HepG2 (cell line): ENCODE measurements around the gene SMIM36.

ENCODE experiments used
- MED1 ChIP-seq: sonication (generic); formaldehyde crosslinking; IDR thresholded peaks from 2 replicates; pipeline ENCODE4 v1.4.0; 2020; ENCODE audit warnings: missing genetic modification reagents
- SIX4 ChIP-seq: sonication (generic); formaldehyde crosslinking; IDR thresholded peaks from 2 replicates; pipeline ENCODE4 v1.4.0; 2020; ENCODE audit warnings: missing genetic modification reagents
- ZNF253 ChIP-seq: sonication (generic); formaldehyde crosslinking; IDR thresholded peaks from 2 replicates; pipeline ENCODE4 v1.8.0; 2022; ENCODE audit warnings: mild to moderate bottlenecking, missing genetic modification reagents, borderline replicate concordance
- TF ChIP-seq, protein P1 (sequence below): sonication (generic); formaldehyde crosslinking; IDR thresholded peaks from 2 replicates; pipeline ENCODE4 v1.4.0; 2020; ENCODE audit warnings: missing genetic modification reagents
- TF ChIP-seq, protein P2 (sequence below): IDR thresholded peaks from 2 replicates; pipeline ENCODE4 v1.6.1; 2012; ENCODE audit warnings: inconsistent platforms

DNA sequence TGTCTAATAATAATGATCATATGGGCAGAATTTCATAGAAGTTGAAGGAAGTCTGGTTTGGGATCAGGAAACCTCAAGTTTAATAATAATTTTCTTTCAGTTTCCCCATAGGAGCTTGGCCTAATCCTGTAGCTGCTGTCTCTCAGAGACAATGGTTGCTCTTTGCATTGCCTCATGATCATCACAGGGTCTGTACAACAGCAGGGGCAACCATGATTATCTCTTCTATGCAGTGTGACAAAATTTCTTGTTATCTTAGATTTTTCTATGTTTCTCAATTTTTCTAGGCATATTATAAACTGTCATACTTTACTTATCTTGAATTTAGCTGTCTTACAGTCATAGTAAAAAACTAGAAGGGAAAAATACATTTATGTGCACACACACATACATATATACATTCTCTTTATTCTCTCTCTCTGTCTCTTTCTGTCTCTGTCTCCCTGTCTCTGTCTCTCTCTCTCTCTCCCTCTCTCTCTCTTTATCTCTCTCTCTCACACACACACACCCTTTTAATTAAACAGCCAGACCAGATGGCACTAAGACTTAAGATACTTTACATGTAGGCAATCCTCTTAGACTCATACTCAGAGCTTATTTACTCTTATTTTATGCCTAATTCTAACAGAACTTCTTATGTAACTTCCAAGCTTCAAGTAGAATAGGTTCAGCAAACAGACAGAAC lies 30.5 kb downstream of the SMIM36 start:
- TF ChIP-seq SIX4 (CRISPR knock-in tag) (no peak), ZNF253 (CRISPR knock-in tag) (no peak), MED1 (no peak)
- TF ChIP-seq, protein P1, sequence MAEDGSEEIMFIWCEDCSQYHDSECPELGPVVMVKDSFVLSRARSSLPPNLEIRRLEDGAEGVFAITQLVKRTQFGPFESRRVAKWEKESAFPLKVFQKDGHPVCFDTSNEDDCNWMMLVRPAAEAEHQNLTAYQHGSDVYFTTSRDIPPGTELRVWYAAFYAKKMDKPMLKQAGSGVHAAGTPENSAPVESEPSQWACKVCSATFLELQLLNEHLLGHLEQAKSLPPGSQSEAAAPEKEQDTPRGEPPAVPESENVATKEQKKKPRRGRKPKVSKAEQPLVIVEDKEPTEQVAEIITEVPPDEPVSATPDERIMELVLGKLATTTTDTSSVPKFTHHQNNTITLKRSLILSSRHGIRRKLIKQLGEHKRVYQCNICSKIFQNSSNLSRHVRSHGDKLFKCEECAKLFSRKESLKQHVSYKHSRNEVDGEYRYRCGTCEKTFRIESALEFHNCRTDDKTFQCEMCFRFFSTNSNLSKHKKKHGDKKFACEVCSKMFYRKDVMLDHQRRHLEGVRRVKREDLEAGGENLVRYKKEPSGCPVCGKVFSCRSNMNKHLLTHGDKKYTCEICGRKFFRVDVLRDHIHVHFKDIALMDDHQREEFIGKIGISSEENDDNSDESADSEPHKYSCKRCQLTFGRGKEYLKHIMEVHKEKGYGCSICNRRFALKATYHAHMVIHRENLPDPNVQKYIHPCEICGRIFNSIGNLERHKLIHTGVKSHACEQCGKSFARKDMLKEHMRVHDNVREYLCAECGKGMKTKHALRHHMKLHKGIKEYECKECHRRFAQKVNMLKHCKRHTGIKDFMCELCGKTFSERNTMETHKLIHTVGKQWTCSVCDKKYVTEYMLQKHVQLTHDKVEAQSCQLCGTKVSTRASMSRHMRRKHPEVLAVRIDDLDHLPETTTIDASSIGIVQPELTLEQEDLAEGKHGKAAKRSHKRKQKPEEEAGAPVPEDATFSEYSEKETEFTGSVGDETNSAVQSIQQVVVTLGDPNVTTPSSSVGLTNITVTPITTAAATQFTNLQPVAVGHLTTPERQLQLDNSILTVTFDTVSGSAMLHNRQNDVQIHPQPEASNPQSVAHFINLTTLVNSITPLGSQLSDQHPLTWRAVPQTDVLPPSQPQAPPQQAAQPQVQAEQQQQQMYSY (CRISPR knock-in tag), result no peak
- TF ChIP-seq, protein P2, sequence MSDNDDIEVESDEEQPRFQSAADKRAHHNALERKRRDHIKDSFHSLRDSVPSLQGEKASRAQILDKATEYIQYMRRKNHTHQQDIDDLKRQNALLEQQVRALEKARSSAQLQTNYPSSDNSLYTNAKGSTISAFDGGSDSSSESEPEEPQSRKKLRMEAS, result no peak
